Body of pancreas (tissue), 4 donors: Measurements from ENCODE around the gene NPAS2.

Experiments
- POLR2A ChIP-seq, 3 donors: fragments of 450-650 bp; IDR thresholded peaks; one replicate each; pipeline ENCODE4 v1.6.1; 2016; ENCODE audit warnings: antibody characterized with exemption in 3 of 3, mild to moderate bottlenecking in 2 of 3
- TF ChIP-seq, protein P1 (sequence below), 7 experiments: fragments of 450-650 bp in 4 of 7; fragments of 200-600 bp in 3 of 7; sonication (generic) in 3 of 7; IDR thresholded peaks; one replicate each; pipeline ENCODE4 v1.5.1; 2016 to 2019; ENCODE audit warnings: antibody characterized with exemption in 7 of 7

DNA sequence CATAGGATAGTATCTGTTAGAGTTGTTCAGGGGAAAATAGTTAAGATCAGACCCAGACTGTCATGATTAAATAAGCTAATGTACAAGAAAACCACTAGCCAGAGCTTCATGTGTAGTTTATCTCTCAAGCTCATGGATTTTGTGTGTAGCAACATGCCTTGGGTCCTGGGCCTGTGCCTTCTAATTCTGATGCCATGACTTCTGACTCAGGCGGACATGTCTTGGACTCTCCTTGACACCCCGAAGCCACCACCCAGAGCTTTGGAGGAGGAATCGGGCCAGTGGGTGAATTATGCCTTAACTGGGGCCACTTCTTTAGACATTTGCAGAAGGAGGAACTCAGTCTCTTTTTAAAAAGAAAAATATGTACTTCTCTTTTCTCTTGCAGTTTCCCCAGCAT, 68.7 kb downstream of the NPAS2 start:
- TF ChIP-seq, protein P1, sequence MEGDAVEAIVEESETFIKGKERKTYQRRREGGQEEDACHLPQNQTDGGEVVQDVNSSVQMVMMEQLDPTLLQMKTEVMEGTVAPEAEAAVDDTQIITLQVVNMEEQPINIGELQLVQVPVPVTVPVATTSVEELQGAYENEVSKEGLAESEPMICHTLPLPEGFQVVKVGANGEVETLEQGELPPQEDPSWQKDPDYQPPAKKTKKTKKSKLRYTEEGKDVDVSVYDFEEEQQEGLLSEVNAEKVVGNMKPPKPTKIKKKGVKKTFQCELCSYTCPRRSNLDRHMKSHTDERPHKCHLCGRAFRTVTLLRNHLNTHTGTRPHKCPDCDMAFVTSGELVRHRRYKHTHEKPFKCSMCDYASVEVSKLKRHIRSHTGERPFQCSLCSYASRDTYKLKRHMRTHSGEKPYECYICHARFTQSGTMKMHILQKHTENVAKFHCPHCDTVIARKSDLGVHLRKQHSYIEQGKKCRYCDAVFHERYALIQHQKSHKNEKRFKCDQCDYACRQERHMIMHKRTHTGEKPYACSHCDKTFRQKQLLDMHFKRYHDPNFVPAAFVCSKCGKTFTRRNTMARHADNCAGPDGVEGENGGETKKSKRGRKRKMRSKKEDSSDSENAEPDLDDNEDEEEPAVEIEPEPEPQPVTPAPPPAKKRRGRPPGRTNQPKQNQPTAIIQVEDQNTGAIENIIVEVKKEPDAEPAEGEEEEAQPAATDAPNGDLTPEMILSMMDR (IDR thresholded peaks at IDR 0.05) = no peak
- TF ChIP-seq POLR2A (IDR thresholded peaks at IDR 0.05) = no peak
